Effector memory CD4-positive, alpha-beta T cell (primary cell): ENCODE measurements around the gene LURAP1L.

ENCODE experiments used
- DNase-seq, 3 donors: peaks; one replicate each; pipeline ENCODE4 v3.0.0-alpha.2; 2020
- H3K27ac ChIP-seq: 2 replicates; pipeline ENCODE4 v1.7.0; 2013; ENCODE audit warnings: mild to moderate bottlenecking, low read length, moderate library complexity; ENCODE audit not compliant: insufficient read depth, poor library complexity, severe bottlenecking
- H3K27me3 ChIP-seq: replicated peaks from 2 replicates; pipeline ENCODE4 v1.7.0; 2013; ENCODE audit warnings: mild to moderate bottlenecking, low read length; ENCODE audit not compliant: insufficient read depth, control insufficient read depth, poor library complexity, severe bottlenecking
- H3K36me3 ChIP-seq: 2 replicates; pipeline ENCODE4 v1.7.0; 2013; ENCODE audit warnings: mild to moderate bottlenecking, low read length, moderate library complexity; ENCODE audit not compliant: control insufficient read depth, insufficient read depth
- H3K4me1 ChIP-seq: 2 replicates; pipeline ENCODE4 v1.7.0; 2013; ENCODE audit warnings: low read length, mild to moderate bottlenecking; ENCODE audit not compliant: control insufficient read depth, insufficient read depth, poor library complexity, severe bottlenecking
- H3K4me3 ChIP-seq: 2 replicates; pipeline ENCODE4 v1.7.0; 2013; ENCODE audit warnings: low read length, low read depth, mild to moderate bottlenecking; ENCODE audit not compliant: insufficient read depth, poor library complexity, severe bottlenecking
- H3K9me3 ChIP-seq: 2 replicates; pipeline ENCODE4 v1.7.0; 2013; ENCODE audit warnings: mild to moderate bottlenecking, low read length, moderate library complexity; ENCODE audit not compliant: control insufficient read depth
- total RNA-seq, 3 donors: gene quantifications; one replicate each; lab custom pipeline; 2026; lab: John Stamatoyannopoulos, UW

The LURAP1L gene
- total RNA-seq: 0 reads per million in 3 donors

DNA sequence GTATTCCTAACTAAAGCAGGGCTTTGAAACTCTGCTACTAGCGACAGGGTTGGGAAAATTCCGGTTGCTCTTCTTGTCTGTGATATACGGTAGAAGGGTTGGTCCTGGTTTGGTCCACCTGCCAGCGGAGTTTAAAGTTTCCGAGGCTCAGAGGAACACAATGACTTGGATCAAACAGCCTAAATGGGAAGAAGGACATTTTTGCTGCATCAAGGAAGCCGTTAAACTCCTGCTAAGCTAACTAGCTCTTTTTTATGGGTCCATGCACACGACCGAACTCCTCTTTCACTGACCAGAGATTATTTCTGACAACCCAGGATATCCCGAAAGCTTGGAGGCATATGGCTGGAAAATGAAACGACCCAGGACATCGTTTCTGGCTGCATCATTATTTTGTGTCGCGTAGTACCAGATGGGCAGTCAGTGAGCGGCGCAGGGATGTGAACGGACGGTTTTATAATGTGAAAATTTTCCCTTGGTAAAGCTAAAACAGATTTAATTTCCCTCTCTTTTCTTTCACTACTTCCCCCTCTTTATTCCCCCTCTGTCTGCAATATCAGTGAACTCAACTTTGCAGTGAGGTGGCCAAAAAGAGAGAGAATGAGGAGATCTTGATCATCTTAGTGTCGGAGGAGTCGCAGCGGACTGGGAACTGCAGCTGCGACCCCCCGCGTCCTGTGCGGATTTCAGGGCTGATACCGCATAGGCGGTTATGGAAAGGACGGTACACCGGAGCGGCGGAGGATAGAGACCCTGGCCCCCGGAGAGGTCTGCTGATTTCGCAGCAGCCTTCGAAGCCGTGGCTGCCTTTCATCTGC is at the start of gene LURAP1L:
Gene LURAP1L, plus strand, starts transcription at position 160 of the 818 bp plus-strand sequence. CDS start 696 bp downstream, outside the sequence.
- no peak for DNase-seq
- H3K27ac ChIP-seq: no peak within 1 kb of the TSS

GRCh38 chr9:12726795-12727194 is 48.0 kb upstream of the LURAP1L start:
- no peak overlapping the region for H3K27ac ChIP-seq
- no peaks in the 10 kb centered on the region for H3K36me3 ChIP-seq
- DNase-seq: no peak
- H3K4me1 ChIP-seq: no peaks in the 10 kb centered on the region
- no peaks in the 10 kb centered on the region for H3K9me3 ChIP-seq
- H3K4me3 ChIP-seq: no peak overlapping the region
- no peaks in the 10 kb centered on the region for H3K27me3 ChIP-seq

More for the DNA sequence above, at the start of gene LURAP1L:
- H3K36me3 ChIP-seq: no peaks in the 10 kb centered on the region
- H3K9me3 ChIP-seq: no peaks in the 10 kb centered on the region
- H3K4me1 ChIP-seq: no peaks in the 10 kb centered on the region
- peaks cover 3% of the 10 kb centered on the region for H3K27me3 ChIP-seq
- H3K4me3 ChIP-seq: no peak within 1 kb of the TSS

- Histone ChIP-seq H3K27me3 (no peaks in the 10 kb centered on the region), H3K27ac (no peak overlapping the region), H3K4me3 (no peak overlapping the region), H3K4me1 (no peaks in the 10 kb centered on the region), H3K9me3 (no peaks in the 10 kb centered on the region), H3K36me3 (no peaks in the 10 kb centered on the region)
- DNase-seq: no peak
These were observed 44.6 kb upstream of the LURAP1L start for GRCh38 chr9:12730198-12730597.

- no peaks in the 10 kb centered on the region for H3K36me3 ChIP-seq
- no peaks in the 10 kb centered on the region for H3K9me3 ChIP-seq
- no peak for DNase-seq
- H3K4me3 ChIP-seq: no peak overlapping the region
- no peaks in the 10 kb centered on the region for H3K27me3 ChIP-seq
- no peaks in the 10 kb centered on the region for H3K4me1 ChIP-seq
- no peak overlapping the region for H3K27ac ChIP-seq
These were observed 43.9 kb upstream of the LURAP1L start for GRCh38 chr9:12730927-12731326.

DNA sequence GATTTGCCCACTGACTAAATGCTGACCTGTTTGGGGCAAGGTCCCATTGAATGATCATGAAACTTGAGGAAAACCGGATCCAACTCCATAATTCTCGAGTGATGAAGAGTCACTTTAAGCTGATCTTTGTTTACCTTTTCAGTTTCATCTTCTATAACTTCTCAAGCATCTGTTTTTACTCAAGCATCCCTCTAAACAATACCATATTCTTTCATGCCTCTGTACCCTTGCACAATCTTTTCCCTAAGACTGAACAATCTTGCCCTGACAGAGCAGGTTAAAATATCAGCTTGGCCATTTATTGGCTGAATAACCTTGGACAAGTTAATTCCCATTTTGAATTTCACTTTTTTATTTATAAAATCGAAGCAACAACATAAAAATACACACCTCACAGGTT is 41.8 kb upstream of the LURAP1L start:
- no peaks in the 10 kb centered on the region for H3K4me1 ChIP-seq
- H3K27me3 ChIP-seq: no peaks in the 10 kb centered on the region
- H3K9me3 ChIP-seq: no peaks in the 10 kb centered on the region
- H3K36me3 ChIP-seq: no peaks in the 10 kb centered on the region
- no peak overlapping the region for H3K4me3 ChIP-seq
- no peak for DNase-seq
- no peak overlapping the region for H3K27ac ChIP-seq

DNA sequence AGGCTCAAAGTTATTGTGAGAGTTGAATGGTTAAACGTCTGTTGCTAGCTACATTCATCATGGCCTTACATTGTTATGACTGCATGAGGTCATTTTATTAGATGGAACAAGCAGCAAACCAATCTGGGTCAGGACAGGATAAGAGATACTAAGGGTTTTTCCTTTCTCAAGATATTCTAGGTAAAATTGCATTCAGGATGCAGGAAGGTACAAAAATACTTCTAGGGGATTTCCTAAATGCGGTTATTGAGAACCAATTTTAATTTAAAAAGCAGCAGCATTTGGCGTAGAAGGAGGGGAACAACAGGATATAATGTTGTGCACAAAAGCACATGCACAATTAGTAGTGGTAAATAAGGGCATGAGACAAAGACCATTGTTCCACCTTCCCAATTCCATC is 39.2 kb upstream of the LURAP1L start:
- Histone ChIP-seq H3K4me1 (no peaks in the 10 kb centered on the region), H3K27ac (no peak overlapping the region), H3K36me3 (no peaks in the 10 kb centered on the region), H3K9me3 (no peaks in the 10 kb centered on the region), H3K27me3 (no peaks in the 10 kb centered on the region), H3K4me3 (no peak overlapping the region)
- DNase-seq: no peak

GRCh38 chr9:12737871-12738270 is 36.9 kb upstream of the LURAP1L start:
- no peaks in the 10 kb centered on the region for H3K9me3 ChIP-seq
- H3K36me3 ChIP-seq: no peaks in the 10 kb centered on the region
- no peaks in the 10 kb centered on the region for H3K4me1 ChIP-seq
- no peak overlapping the region for H3K4me3 ChIP-seq
- no peaks in the 10 kb centered on the region for H3K27me3 ChIP-seq
- H3K27ac ChIP-seq: no peak overlapping the region
- no peak for DNase-seq

DNA sequence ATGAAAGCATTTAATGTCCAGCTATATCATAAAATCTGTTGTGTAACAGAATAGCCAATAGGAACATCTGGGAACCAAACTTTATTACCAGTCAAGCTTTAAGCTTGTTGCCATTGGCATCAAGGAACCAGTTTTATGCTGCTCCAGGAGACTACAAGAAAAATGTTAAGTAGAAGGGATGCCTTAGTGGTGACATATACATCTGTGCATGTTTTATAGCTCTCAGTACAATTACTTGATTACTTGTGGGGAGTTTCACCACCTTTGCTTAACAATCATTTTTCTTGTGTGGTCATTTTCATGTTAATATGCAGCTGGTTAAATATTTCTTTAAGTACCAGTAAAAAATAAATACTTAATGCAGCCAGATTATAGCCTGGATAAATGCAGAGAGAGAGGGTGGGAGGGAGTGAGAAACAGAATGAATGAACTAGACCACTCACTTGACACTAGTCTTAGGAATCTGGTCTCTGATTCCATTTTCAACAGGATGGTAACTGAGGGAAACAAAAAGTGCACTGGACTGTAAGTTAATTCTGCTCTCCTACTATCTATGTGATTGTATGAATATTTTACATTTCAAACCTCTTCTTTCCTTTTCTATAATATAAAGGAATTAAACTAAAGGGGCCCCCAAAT is 35.7 kb upstream of the LURAP1L start:
- Histone ChIP-seq H3K4me1 (no peaks in the 10 kb centered on the region), H3K27me3 (no peaks in the 10 kb centered on the region), H3K4me3 (no peak overlapping the region), H3K9me3 (no peaks in the 10 kb centered on the region), H3K27ac (no peak overlapping the region), H3K36me3 (no peaks in the 10 kb centered on the region)
- DNase-seq: no peak

GRCh38 chr9:12740845-12741244 is 34.0 kb upstream of the LURAP1L start:
- no peak for DNase-seq
- Histone ChIP-seq H3K4me1 (no peaks in the 10 kb centered on the region), H3K27ac (no peak overlapping the region), H3K4me3 (no peak overlapping the region), H3K36me3 (no peaks in the 10 kb centered on the region), H3K9me3 (no peaks in the 10 kb centered on the region), H3K27me3 (no peaks in the 10 kb centered on the region)

GRCh38 chr9:12748016-12748415 is 26.8 kb upstream of the LURAP1L start:
- Histone ChIP-seq H3K27ac (no peak overlapping the region), H3K4me1 (no peaks in the 10 kb centered on the region), H3K9me3 (no peaks in the 10 kb centered on the region), H3K36me3 (no peaks in the 10 kb centered on the region), H3K4me3 (no peak overlapping the region), H3K27me3 (no peaks in the 10 kb centered on the region)
- no peak for DNase-seq
